ENCODE measurements around the gene ZNF804B.

ZNF804B gene

GRCh38 chr7:88759230-88760135 lies at the start of gene ZNF804B:
Gene ZNF804B (plus strand): TSS chr7:88759700. CDS start chr7:88759977, 277 bp downstream.
- no peak for DNase-seq (ENCODE audit: low spot score)

GRCh38 chr7:88735920-88736319 lies 23.6 kb upstream of the ZNF804B start:
- no peak for DNase-seq (ENCODE audit: low spot score)

GRCh38 chr7:88737632-88738031 lies 21.9 kb upstream of the ZNF804B start:
- DNase-seq (ENCODE audit: low spot score), result no peak

GRCh38 chr7:88746126-88746525 lies 13.4 kb upstream of the ZNF804B start:
- no peak for DNase-seq (ENCODE audit: low spot score)

GRCh38 chr7:88756802-88757201 lies 2.7 kb upstream of the ZNF804B start:
- no peak for DNase-seq (ENCODE audit: low spot score)

- no peak for DNase-seq (ENCODE audit: low spot score)
These were observed 2.1 kb upstream of the ZNF804B start for GRCh38 chr7:88757371-88757770.

- no peak for DNase-seq (ENCODE audit: low spot score)
These were observed 895 bp upstream of the ZNF804B start for GRCh38 chr7:88758381-88759229.

- no peak for DNase-seq (ENCODE audit: low spot score)
These were observed 626 bp downstream of the ZNF804B start for GRCh38 chr7:88760136-88760515.

- DNase-seq (ENCODE audit: low spot score), result no peak
These were observed 2.3 kb downstream of the ZNF804B start for GRCh38 chr7:88761779-88762178.

- DNase-seq (ENCODE audit: low spot score), result no peak
These were observed 11.9 kb downstream of the ZNF804B start for GRCh38 chr7:88771417-88771816.

- DNase-seq (ENCODE audit: low spot score), result no peak
These were observed 13.3 kb downstream of the ZNF804B start for GRCh38 chr7:88772776-88773175.

GRCh38 chr7:88775838-88776237 lies 16.3 kb downstream of the ZNF804B start:
- DNase-seq (ENCODE audit: low spot score), result no peak

GRCh38 chr7:88787777-88788176 lies 28.3 kb downstream of the ZNF804B start:
- no peak for DNase-seq (ENCODE audit: low spot score)

GRCh38 chr7:88789480-88790064 lies 30.1 kb downstream of the ZNF804B start:
- DNase-seq (ENCODE audit: low spot score), result peak; percentile 1

GRCh38 chr7:88791891-88792290 lies 32.4 kb downstream of the ZNF804B start:
- DNase-seq (ENCODE audit: low spot score), result no peak

- no peak for DNase-seq (ENCODE audit: low spot score)
These were observed 32.9 kb downstream of the ZNF804B start for GRCh38 chr7:88792361-88792760.

GRCh38 chr7:88795553-88795952 lies 36.1 kb downstream of the ZNF804B start, which contains the start of gene TEX47:
Gene TEX47 (minus strand): TSS chr7:88795737. CDS start chr7:88794942, 795 bp downstream.
- no peak for DNase-seq (ENCODE audit: low spot score)

GRCh38 chr7:88801046-88801445 lies 41.5 kb downstream of the ZNF804B start:
- DNase-seq (ENCODE audit: low spot score), result no peak

- DNase-seq (ENCODE audit: low spot score), result no peak
These were observed 47.0 kb downstream of the ZNF804B start for GRCh38 chr7:88806280-88807037.

GRCh38 chr7:88818552-88818951 lies 59.1 kb downstream of the ZNF804B start:
- no peak for DNase-seq (ENCODE audit: low spot score)

- DNase-seq (ENCODE audit: low spot score), result no peak
These were observed 66.7 kb downstream of the ZNF804B start for GRCh38 chr7:88826222-88826621.
